ENCODE measurements around the gene ITGA2B. TPM values are rescaled to one million over a fixed set of nuclear protein-coding genes. Genes with fewer than 3 reads are reported as not detected.
"Not testable (repeated sequence)": the region's sequence is repeated elsewhere in the genome, so short reads cannot be mapped to it uniquely, and the experiment has no call there.

Gene ITGA2B
- total RNA-seq, 1 donor from 2014 or later, result 4.3 TPM

GRCh38 chr17:44333371-44333770 is 56.1 kb downstream of the ITGA2B start:
- TF ChIP-seq CTCF (IDR thresholded peaks at IDR 0.05; ENCODE audit: unreplicated experiment), result no peak
- DNase-seq (ENCODE audit: low spot score), result no peak
- H3K4me3 Mint-ChIP-seq (ENCODE audit: unreplicated experiment), result no peak overlapping the region

GRCh38 chr17:44331249-44331760 is 58.1 kb downstream of the ITGA2B start:
- H3K36me3 Mint-ChIP-seq (ENCODE audit: low read depth, unreplicated experiment), result no peaks in the 10 kb centered on the region
- H3K4me3 Mint-ChIP-seq (ENCODE audit: unreplicated experiment), result no peak overlapping the region
- DNase-seq (ENCODE audit: low spot score), result peak; percentile 72
- H3K27me3 Mint-ChIP-seq (ENCODE audit: unreplicated experiment), result peaks cover 11% of the 10 kb centered on the region
- H3K9me3 Mint-ChIP-seq (ENCODE audit: unreplicated experiment), result no peaks in the 10 kb centered on the region
- no peak overlapping the region for H3K27ac Mint-ChIP-seq (ENCODE audit: unreplicated experiment)
- peaks cover 2% of the 10 kb centered on the region for H3K4me1 Mint-ChIP-seq (ENCODE audit: unreplicated experiment)
- TF ChIP-seq CTCF (IDR thresholded peaks at IDR 0.05; ENCODE audit: unreplicated experiment), result peak; percentile 91

More at GRCh38 chr17:44333371-44333770, 56.1 kb downstream of the ITGA2B start:
- Mint-ChIP-seq H3K36me3 (ENCODE audit: low read depth, unreplicated experiment) (no peaks in the 10 kb centered on the region), H3K27ac (ENCODE audit: unreplicated experiment) (no peak overlapping the region), H3K27me3 (ENCODE audit: unreplicated experiment) (peaks cover 7% of the 10 kb centered on the region), H3K4me1 (ENCODE audit: unreplicated experiment) (no peaks in the 10 kb centered on the region), H3K9me3 (ENCODE audit: unreplicated experiment) (no peaks in the 10 kb centered on the region)

- not testable (repeated sequence) for H3K4me1 Mint-ChIP-seq (ENCODE audit: unreplicated experiment); H3K4me3 Mint-ChIP-seq (ENCODE audit: unreplicated experiment); H3K36me3 Mint-ChIP-seq (ENCODE audit: low read depth, unreplicated experiment); H3K9me3 Mint-ChIP-seq (ENCODE audit: unreplicated experiment); DNase-seq (ENCODE audit: low spot score); H3K27ac Mint-ChIP-seq (ENCODE audit: unreplicated experiment)
- peaks cover 11% of the 10 kb centered on the region for H3K27me3 Mint-ChIP-seq (ENCODE audit: unreplicated experiment)
Observed at GRCh38 chr17:44330263-44330662, 59.2 kb downstream of the ITGA2B start.

GRCh38 chr17:44329516-44329915 is 59.9 kb downstream of the ITGA2B start:
- H3K27ac Mint-ChIP-seq (ENCODE audit: unreplicated experiment); H3K4me1 Mint-ChIP-seq (ENCODE audit: unreplicated experiment): not testable (repeated sequence)

GRCh38 chr17:44327715-44328449 is 61.6 kb downstream of the ITGA2B start:
- H3K36me3 Mint-ChIP-seq (ENCODE audit: low read depth, unreplicated experiment), result no peaks in the 10 kb centered on the region
- TF ChIP-seq CTCF (IDR thresholded peaks at IDR 0.05; ENCODE audit: unreplicated experiment), result no peak
- no peak overlapping the region for H3K4me3 Mint-ChIP-seq (ENCODE audit: unreplicated experiment)
- peaks cover 15% of the 10 kb centered on the region for H3K27me3 Mint-ChIP-seq (ENCODE audit: unreplicated experiment)
- no peak overlapping the region for H3K27ac Mint-ChIP-seq (ENCODE audit: unreplicated experiment)
- DNase-seq (ENCODE audit: low spot score), result no peak
- peaks cover 2% of the 10 kb centered on the region for H3K4me1 Mint-ChIP-seq (ENCODE audit: unreplicated experiment)
- no peaks in the 10 kb centered on the region for H3K9me3 Mint-ChIP-seq (ENCODE audit: unreplicated experiment)

More at GRCh38 chr17:44329516-44329915, 59.9 kb downstream of the ITGA2B start:
- not testable (repeated sequence) for H3K4me3 Mint-ChIP-seq (ENCODE audit: unreplicated experiment); DNase-seq (ENCODE audit: low spot score); H3K27me3 Mint-ChIP-seq (ENCODE audit: unreplicated experiment); H3K36me3 Mint-ChIP-seq (ENCODE audit: low read depth, unreplicated experiment); H3K9me3 Mint-ChIP-seq (ENCODE audit: unreplicated experiment)

GRCh38 chr17:44326861-44327444 is 62.5 kb downstream of the ITGA2B start:
- DNase-seq (ENCODE audit: low spot score), result peak; percentile 93
- H3K4me3 Mint-ChIP-seq (ENCODE audit: unreplicated experiment), result peak overlapping the region; percentile 65
- TF ChIP-seq CTCF (IDR thresholded peaks at IDR 0.05; ENCODE audit: unreplicated experiment), result no peak
- peak overlapping the region; percentile 52 for H3K27ac Mint-ChIP-seq (ENCODE audit: unreplicated experiment)
- H3K9me3 Mint-ChIP-seq (ENCODE audit: unreplicated experiment), result no peaks in the 10 kb centered on the region
- H3K36me3 Mint-ChIP-seq (ENCODE audit: low read depth, unreplicated experiment), result no peaks in the 10 kb centered on the region
- H3K27me3 Mint-ChIP-seq (ENCODE audit: unreplicated experiment), result peaks cover 18% of the 10 kb centered on the region
- H3K4me1 Mint-ChIP-seq (ENCODE audit: unreplicated experiment), result peaks cover 2% of the 10 kb centered on the region

All from endothelial cell (in vitro differentiated cells).